Occipital lobe (tissue), 2 donors: ENCODE measurements around the gene SETD7. TPM values are rescaled to one million over a fixed set of nuclear protein-coding genes. Genes with fewer than 3 reads are reported as not detected.
"Not testable (repeated sequence)": the region's sequence is repeated elsewhere in the genome, so short reads cannot be mapped to it uniquely, and the experiment has no call there.

Experiments used
- DNase-seq: peaks from one replicate; lab custom pipeline; 2025; lab: John Stamatoyannopoulos, UW
- total RNA-seq: library from RNA; depleted of rRNA; stranded (reverse); fragments of >200 nt; gene quantifications from one replicate; pipeline ENCODE4 v1.2.3, GENCODE V29; 2014

SETD7 gene
- total RNA-seq, 1 donor from 2014 or later = 42.7 TPM

- not testable (repeated sequence) for DNase-seq
Observed at GRCh38 chr4:139468756-139469155, 87.3 kb downstream of the SETD7 start.

- no peak for DNase-seq
Observed at GRCh38 chr4:139465922-139466321, 90.1 kb downstream of the SETD7 start.

- not testable (repeated sequence) for DNase-seq
Observed at GRCh38 chr4:139464512-139464911, 91.5 kb downstream of the SETD7 start.

GRCh38 chr4:139461022-139461628, 94.9 kb downstream of the SETD7 start:
- DNase-seq = no peak

GRCh38 chr4:139460565-139460964, 95.5 kb downstream of the SETD7 start:
- no peak for DNase-seq

- no peak for DNase-seq
Observed at GRCh38 chr4:139458999-139459398, 97.0 kb downstream of the SETD7 start.

GRCh38 chr4:139458543-139458942, 97.5 kb downstream of the SETD7 start:
- no peak for DNase-seq

- DNase-seq = no peak
Observed at GRCh38 chr4:139457318-139457717, 98.7 kb downstream of the SETD7 start.

- no peak for DNase-seq
Observed at GRCh38 chr4:139455126-139455538, 100.9 kb downstream of the SETD7 start.

- no peak for DNase-seq
Observed at GRCh38 chr4:139454111-139455045, 101.6 kb downstream of the SETD7 start, which contains the start of gene RAB33B. TSS of gene RAB33B (plus strand) at chr4:139454121. CDS start at chr4:139454196, 75 bp downstream.

- peak; percentile 93 for DNase-seq
Observed at GRCh38 chr4:139453371-139454110, 102.5 kb downstream of the SETD7 start.

- no peak for DNase-seq
Observed at GRCh38 chr4:139453041-139453370, 103.0 kb downstream of the SETD7 start.

- DNase-seq = no peak
Observed at GRCh38 chr4:139451997-139452396, 104.0 kb downstream of the SETD7 start.

GRCh38 chr4:139450586-139450985, 105.4 kb downstream of the SETD7 start:
- no peak for DNase-seq

- DNase-seq = not testable (repeated sequence)
Observed at GRCh38 chr4:139447078-139447477, 108.9 kb downstream of the SETD7 start.

Other genes with a start within 250 kb of the SETD7 start
- 47.7 TPM for gene RAB33B, start 102.1 kb downstream of the SETD7 start, total RNA-seq
- gene MGST2, start 109.6 kb upstream of the SETD7 start, total RNA-seq = 8.6 TPM